Keratinocyte (primary cell): ENCODE results near the gene LARGE1. TPM values are rescaled to one million over a fixed set of nuclear protein-coding genes. Genes with fewer than 3 reads are reported as not detected.

Experiments
- DNase-seq: peaks from one replicate; pipeline ENCODE4 v3.0.0-alpha.2; 2011; ENCODE audit warnings: low read depth, missing footprints, low spot score
- FAIRE-seq: peaks from 2 replicates; lab custom pipeline; 2011; peaks lifted over from hg19 to GRCh38; lab: Jason Lieb, UNC
- H2AFZ ChIP-seq: 2 replicates; pipeline ENCODE4 v1.6.0; 2012; ENCODE audit warnings: low read length, control low read depth, inconsistent platforms; ENCODE audit not compliant: control insufficient read depth
- H3K27ac ChIP-seq: 2 replicates; pipeline ENCODE4 v1.5.1; 2011; ENCODE audit warnings: low read length; ENCODE audit not compliant: control insufficient read depth, insufficient read depth
- H3K27me3 ChIP-seq: 3 replicates; pipeline ENCODE4 v1.6.0; 2011; ENCODE audit warnings: low read length; ENCODE audit not compliant: control insufficient read depth, insufficient read depth; ENCODE audit errors: extremely low read depth
- H3K36me3 ChIP-seq, 2 experiments: 2 replicates in 1 of 2; 3 replicates in 1 of 2; pipeline ENCODE4 v1.5.1; 2011; ENCODE audit warnings: low read length in 2 of 2, mild to moderate bottlenecking in 1 of 2; ENCODE audit not compliant: control insufficient read depth in 2 of 2, insufficient read depth in 2 of 2; ENCODE audit errors: extremely low read depth in 1 of 2
- H3K4me1 ChIP-seq: 3 replicates; pipeline ENCODE4 v1.5.1; 2011; ENCODE audit warnings: low read length; ENCODE audit not compliant: control insufficient read depth, insufficient read depth; ENCODE audit errors: extremely low read depth
- H3K4me2 ChIP-seq: 3 replicates; pipeline ENCODE4 v1.6.0; 2011; ENCODE audit warnings: low read depth, low read length; ENCODE audit not compliant: control insufficient read depth, insufficient read depth; ENCODE audit errors: extremely low read depth
- H3K4me3 ChIP-seq, 3 experiments: fragments of 200-600 bp in 1 of 3; sonication (generic) in 1 of 3; 2 replicates in 2 of 3; 3 replicates in 1 of 3; pipeline ENCODE4 v1.5.1; 2011 to 2016; ENCODE audit warnings: low read length in 3 of 3, mild to moderate bottlenecking in 3 of 3, control low read depth in 2 of 3, inconsistent platforms in 1 of 3, low read depth in 1 of 3, mixed read lengths in 1 of 3, mixed run types in 1 of 3, moderate library complexity in 1 of 3; ENCODE audit not compliant: control insufficient read depth in 2 of 3, insufficient read depth in 2 of 3; ENCODE audit errors: extremely low read depth in 1 of 3
- H3K79me2 ChIP-seq: 2 replicates; pipeline ENCODE4 v1.6.0; 2012; ENCODE audit warnings: low read length; ENCODE audit not compliant: control insufficient read depth, insufficient read depth
- H3K9ac ChIP-seq: 3 replicates; pipeline ENCODE4 v1.6.0; 2011; ENCODE audit warnings: low read length; ENCODE audit not compliant: control insufficient read depth, insufficient read depth; ENCODE audit errors: extremely low read depth
- H3K9me1 ChIP-seq: 3 replicates; pipeline ENCODE4 v1.6.0; 2011; ENCODE audit warnings: low read length; ENCODE audit not compliant: control insufficient read depth, insufficient read depth; ENCODE audit errors: extremely low read depth
- H3K9me3 ChIP-seq: 2 replicates; pipeline ENCODE4 v1.5.1; 2012; ENCODE audit warnings: low read depth, low read length; ENCODE audit not compliant: control insufficient read depth
- H4K20me1 ChIP-seq: 3 replicates; pipeline ENCODE4 v1.6.0; 2011; ENCODE audit warnings: low read length; ENCODE audit not compliant: control insufficient read depth, insufficient read depth; ENCODE audit errors: extremely low read depth
- CTCF ChIP-seq, 3 experiments: IDR thresholded peaks in 1 of 3; conservative IDR thresholded peaks in 1 of 3; optimal IDR thresholded peaks in 1 of 3; 2 replicates in 2 of 3; 3 replicates in 1 of 3; pipeline versions ENCODE3 to v1.5.1; 2011; ENCODE audit warnings: low read length in 3 of 3, mild to moderate bottlenecking in 3 of 3, moderate library complexity in 2 of 3, control low read depth in 1 of 3, inconsistent platforms in 1 of 3; ENCODE audit not compliant: insufficient read depth in 2 of 3; ENCODE audit errors: extremely low read depth in 1 of 3
- EZH2 ChIP-seq: IDR thresholded peaks from one replicate; pipeline ENCODE4 v1.6.1; 2012; ENCODE audit warnings: inconsistent platforms, mild to moderate bottlenecking, low read length, moderate library complexity
- dilution Hi-C: fragments of 300-500 bp; cut with MboI; formaldehyde crosslinking; loops from one replicate; pipeline ENCODE4 v1.7.0; 2020; ENCODE audit warnings: low sequenced_read_pairs; ENCODE audit not compliant: extremely low pct_ligation_motif_present
- polyA plus RNA-seq, 5 experiments: library from polyadenylated mRNA; depleted of rRNA in 3 of 5; stranded (reverse) in 3 of 5; stranded (forward) in 1 of 5; unstranded in 1 of 5; fragments of >200 nt; gene quantifications; 1 replicate in 1 of 5; 2 replicates in 3 of 5; 3 replicates in 1 of 5; pipeline versions ENCODE4 v1.2.1 to v1.2.3, GENCODE V29; 2011 to 2012; ENCODE audit warnings: missing spikeins in 2 of 5, low read depth in 1 of 5, low replicate concordance in 1 of 5

The LARGE1 gene
- polyA plus RNA-seq, 1 donor (not counting 4 experiments of a cell fraction or from before 2014, with no cell fraction given): 4.5 TPM

- Histone ChIP-seq H4K20me1 (no peaks in the 10 kb centered on the region), H3K79me2 (no peaks in the 10 kb centered on the region)
- TF ChIP-seq EZH2: no peak
- TF ChIP-seq CTCF (optimal IDR thresholded peaks at IDR 0.05 in 1 of 3, IDR thresholded peaks at IDR 0.05 in 1 of 3, conservative IDR thresholded peaks at IDR 0.05 in 1 of 3; ENCODE audit: extremely low read depth in 1 of 3, insufficient read depth in 2 of 3, low read length in 3 of 3): no peak
Measured at GRCh38 chr22:33401291-33401690, 519.0 kb downstream of the LARGE1 start.

GRCh38 chr22:33400891-33401290 lies 519.4 kb downstream of the LARGE1 start:
- DNase-seq: no peak
- no peak overlapping the region for H3K27ac ChIP-seq
- H3K27me3 ChIP-seq: no peaks in the 10 kb centered on the region
- H3K36me3 ChIP-seq: no peaks in the 10 kb centered on the region
- no peak overlapping the region for H3K4me3 ChIP-seq
- TF ChIP-seq EZH2: no peak
- dilution Hi-C loops: no loop called here
- no peaks in the 10 kb centered on the region for H3K9me3 ChIP-seq
- no peak for FAIRE-seq
- no peaks in the 10 kb centered on the region for H3K4me1 ChIP-seq
- H3K79me2 ChIP-seq: no peaks in the 10 kb centered on the region
- H3K4me2 ChIP-seq: no peak overlapping the region
- no peak overlapping the region for H2AFZ ChIP-seq
- no peaks in the 10 kb centered on the region for H4K20me1 ChIP-seq
- no peak overlapping the region for H3K9ac ChIP-seq
- H3K9me1 ChIP-seq: no peaks in the 10 kb centered on the region

More at GRCh38 chr22:33401291-33401690, 519.0 kb downstream of the LARGE1 start:
- no peak overlapping the region for H2AFZ ChIP-seq
- no peak overlapping the region for H3K27ac ChIP-seq
- FAIRE-seq (no peak), DNase-seq (no peak)
- H3K27me3 ChIP-seq: no peaks in the 10 kb centered on the region
- no peaks in the 10 kb centered on the region for H3K36me3 ChIP-seq
- H3K4me1 ChIP-seq: no peaks in the 10 kb centered on the region
- dilution Hi-C loops: no loop called here
- no peak overlapping the region for H3K9ac ChIP-seq
- no peak overlapping the region for H3K4me2 ChIP-seq
- no peaks in the 10 kb centered on the region for H3K9me1 ChIP-seq
- H3K9me3 ChIP-seq: no peaks in the 10 kb centered on the region
- no peak overlapping the region for H3K4me3 ChIP-seq
